RWPE2 (cell line): Measurements from ENCODE around the gene GIT2.
A peak's percentile ranks its signal among the peaks of the same experiment; 100 is the strongest.

ENCODE experiments used
- ATAC-seq: fragments of 200-7000 bp; cut with Tn5 transposase; 3 replicates; pipeline ENCODE4 v1.9.1; 2021; ENCODE audit warnings: low read depth
- DNase-seq: peaks from one replicate; pipeline ENCODE4 v3.0.0-alpha.2; 2020; ENCODE audit warnings: low spot score
- H3K27ac ChIP-seq: fragments of 450-650 bp; 2 replicates; pipeline ENCODE4 v1.5.1; 2017; ENCODE audit warnings: mild to moderate bottlenecking; ENCODE audit not compliant: poor library complexity, severe bottlenecking
- H3K27me3 ChIP-seq: fragments of 250-450 bp; sonication (Bioruptor Pico); 2 replicates; pipeline ENCODE4 v1.5.1; 2021; ENCODE audit warnings: mild to moderate bottlenecking, moderate library complexity; ENCODE audit not compliant: insufficient read depth, poor library complexity, severe bottlenecking
- H3K36me3 ChIP-seq: fragments of 250-450 bp; sonication (Bioruptor Pico); 2 replicates; pipeline ENCODE4 v1.5.1; 2020; ENCODE audit warnings: low read depth, mild to moderate bottlenecking, moderate library complexity
- H3K4me1 ChIP-seq: fragments of 250-450 bp; sonication (Bioruptor Pico); 2 replicates; pipeline ENCODE4 v1.5.1; 2021; ENCODE audit warnings: mild to moderate bottlenecking, moderate library complexity; ENCODE audit not compliant: insufficient read depth, poor library complexity, severe bottlenecking
- H3K4me3 ChIP-seq: fragments of 250-450 bp; sonication (Bioruptor Pico); 2 replicates; pipeline ENCODE4 v1.5.1; 2021; ENCODE audit warnings: mild to moderate bottlenecking, moderate library complexity; ENCODE audit not compliant: severe bottlenecking
- H3K9me3 ChIP-seq: fragments of 250-450 bp; sonication (Bioruptor Pico); 2 replicates; pipeline ENCODE4 v1.5.1; 2021; ENCODE audit warnings: mild to moderate bottlenecking, moderate library complexity; ENCODE audit not compliant: severe bottlenecking
- TF ChIP-seq, protein P1 (sequence below): fragments of 450-650 bp; IDR thresholded peaks from one replicate; pipeline ENCODE4 v1.5.1; 2017; ENCODE audit warnings: mild to moderate bottlenecking, moderate library complexity; ENCODE audit not compliant: poor library complexity, severe bottlenecking

Gene GIT2

DNA sequence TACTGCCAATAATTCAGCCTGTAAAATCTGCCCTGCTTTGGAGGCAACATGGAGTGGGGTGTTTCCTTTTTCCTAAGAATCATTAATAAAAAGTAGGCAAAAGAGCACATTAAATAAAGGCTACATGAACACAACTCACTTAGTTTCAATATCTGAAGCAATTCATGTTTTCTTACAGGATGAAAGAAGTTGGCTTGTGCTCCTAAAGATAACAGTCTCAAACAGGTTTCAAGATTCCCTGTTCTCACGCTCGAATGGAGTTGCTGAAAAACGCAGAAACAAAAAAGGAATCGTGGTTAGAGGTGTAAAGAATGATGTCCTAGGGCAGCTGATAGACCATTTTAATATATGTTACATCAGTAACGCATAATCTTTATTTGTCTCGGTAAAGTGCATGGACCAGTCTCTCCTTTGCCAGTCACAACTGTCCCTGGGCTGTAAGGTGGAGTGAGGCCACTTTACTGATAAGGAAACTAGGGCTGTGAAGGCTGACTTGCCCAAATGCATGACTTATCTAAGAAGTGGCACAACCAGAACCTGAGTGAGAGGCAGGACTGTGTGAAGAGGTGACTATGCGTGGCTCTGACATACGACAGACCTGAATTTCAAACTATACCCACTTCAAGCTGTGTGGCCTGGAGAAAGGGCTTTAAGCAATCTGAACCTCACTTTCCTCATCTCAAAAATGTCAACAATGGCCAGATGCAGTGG lies 12.6 kb downstream of the GIT2 start:
- H3K4me1 ChIP-seq, result no peaks in the 10 kb centered on the region
- TF ChIP-seq, protein P1, sequence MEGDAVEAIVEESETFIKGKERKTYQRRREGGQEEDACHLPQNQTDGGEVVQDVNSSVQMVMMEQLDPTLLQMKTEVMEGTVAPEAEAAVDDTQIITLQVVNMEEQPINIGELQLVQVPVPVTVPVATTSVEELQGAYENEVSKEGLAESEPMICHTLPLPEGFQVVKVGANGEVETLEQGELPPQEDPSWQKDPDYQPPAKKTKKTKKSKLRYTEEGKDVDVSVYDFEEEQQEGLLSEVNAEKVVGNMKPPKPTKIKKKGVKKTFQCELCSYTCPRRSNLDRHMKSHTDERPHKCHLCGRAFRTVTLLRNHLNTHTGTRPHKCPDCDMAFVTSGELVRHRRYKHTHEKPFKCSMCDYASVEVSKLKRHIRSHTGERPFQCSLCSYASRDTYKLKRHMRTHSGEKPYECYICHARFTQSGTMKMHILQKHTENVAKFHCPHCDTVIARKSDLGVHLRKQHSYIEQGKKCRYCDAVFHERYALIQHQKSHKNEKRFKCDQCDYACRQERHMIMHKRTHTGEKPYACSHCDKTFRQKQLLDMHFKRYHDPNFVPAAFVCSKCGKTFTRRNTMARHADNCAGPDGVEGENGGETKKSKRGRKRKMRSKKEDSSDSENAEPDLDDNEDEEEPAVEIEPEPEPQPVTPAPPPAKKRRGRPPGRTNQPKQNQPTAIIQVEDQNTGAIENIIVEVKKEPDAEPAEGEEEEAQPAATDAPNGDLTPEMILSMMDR, result no peak
- DNase-seq, result no peak
- no peaks in the 10 kb centered on the region for H3K27me3 ChIP-seq
- ATAC-seq, result no peak
- H3K4me3 ChIP-seq, result no peak overlapping the region
- no peaks in the 10 kb centered on the region for H3K9me3 ChIP-seq
- peaks cover 88% of the 10 kb centered on the region for H3K36me3 ChIP-seq
- no peak overlapping the region for H3K27ac ChIP-seq

DNA sequence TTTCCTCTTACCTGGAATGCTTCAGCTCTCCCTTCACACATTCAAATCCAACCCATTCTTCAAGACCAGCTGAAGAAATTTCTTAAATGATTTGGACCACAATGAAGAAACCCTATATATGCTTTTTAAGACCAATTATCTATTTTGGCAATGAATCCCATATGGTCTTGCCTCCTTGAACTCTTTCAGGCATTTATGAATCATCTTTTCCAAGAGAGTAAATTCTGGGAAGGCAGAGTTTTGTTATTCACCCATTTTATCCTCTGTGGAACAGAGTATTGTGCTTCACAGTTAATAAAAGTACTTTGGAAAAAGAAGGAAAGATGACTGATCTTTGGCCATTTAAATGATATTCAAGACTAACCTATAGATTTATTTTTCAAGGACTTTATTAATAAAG lies 14.0 kb downstream of the GIT2 start:
- ATAC-seq, result no peak

DNA sequence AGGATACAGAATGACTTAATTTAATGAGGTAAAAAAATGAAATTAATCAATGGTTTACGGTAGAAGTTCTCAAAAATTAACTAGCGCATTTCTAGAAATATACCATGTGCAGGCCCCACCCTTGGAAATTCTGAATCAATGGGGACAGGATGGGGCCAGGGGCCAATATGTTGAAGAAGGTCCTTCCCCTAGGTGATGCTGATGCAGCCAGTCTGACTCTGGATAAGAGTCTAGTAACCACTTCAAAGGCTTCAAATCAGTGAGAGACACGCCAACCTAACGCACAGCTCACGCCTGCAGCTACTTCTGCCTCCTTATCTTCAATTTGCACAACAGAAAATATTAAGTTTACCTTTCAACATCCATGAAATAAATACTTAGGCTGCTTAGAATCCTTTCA lies 14.9 kb downstream of the GIT2 start:
- ATAC-seq (no peak), DNase-seq (no peak)
- no peaks in the 10 kb centered on the region for H3K4me1 ChIP-seq
- peaks cover 88% of the 10 kb centered on the region for H3K36me3 ChIP-seq
- TF ChIP-seq, protein P1, result no peak
- H3K27ac ChIP-seq, result no peak overlapping the region
- no peaks in the 10 kb centered on the region for H3K27me3 ChIP-seq
- H3K9me3 ChIP-seq, result no peaks in the 10 kb centered on the region
- no peak overlapping the region for H3K4me3 ChIP-seq

More for the DNA sequence above, 14.0 kb downstream of the GIT2 start:
- Histone ChIP-seq H3K4me1 (no peaks in the 10 kb centered on the region), H3K9me3 (no peaks in the 10 kb centered on the region), H3K27me3 (no peaks in the 10 kb centered on the region), H3K36me3 (peaks cover 89% of the 10 kb centered on the region), H3K27ac (no peak overlapping the region), H3K4me3 (no peak overlapping the region)
- DNase-seq, result no peak
- TF ChIP-seq, protein P1, result no peak

DNA sequence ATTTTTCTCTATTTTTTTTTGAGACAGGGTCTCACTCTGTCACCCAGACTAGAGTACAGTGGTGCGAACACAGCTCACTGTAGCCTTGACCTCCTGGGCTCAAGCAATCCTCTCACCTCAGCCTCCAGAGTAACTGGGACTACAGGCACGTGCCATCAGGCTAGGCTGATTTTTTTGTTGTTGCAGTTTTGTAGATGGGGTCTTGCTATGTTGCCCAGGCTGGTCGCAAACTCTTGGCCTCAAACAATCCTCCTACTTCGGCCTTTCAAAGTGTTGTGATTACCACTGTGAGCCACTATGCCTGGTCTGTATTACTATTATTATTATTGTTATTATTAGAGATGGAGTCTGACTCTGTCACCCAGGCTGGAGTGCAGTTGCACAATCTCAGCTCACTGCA lies 23.3 kb downstream of the GIT2 start:
- TF ChIP-seq, protein P1, result no peak
- peaks cover 59% of the 10 kb centered on the region for H3K36me3 ChIP-seq
- ATAC-seq (no peak), DNase-seq (no peak)
- H3K9me3 ChIP-seq, result no peaks in the 10 kb centered on the region
- no peaks in the 10 kb centered on the region for H3K27me3 ChIP-seq
- no peak overlapping the region for H3K4me3 ChIP-seq
- no peaks in the 10 kb centered on the region for H3K4me1 ChIP-seq
- no peak overlapping the region for H3K27ac ChIP-seq

DNA sequence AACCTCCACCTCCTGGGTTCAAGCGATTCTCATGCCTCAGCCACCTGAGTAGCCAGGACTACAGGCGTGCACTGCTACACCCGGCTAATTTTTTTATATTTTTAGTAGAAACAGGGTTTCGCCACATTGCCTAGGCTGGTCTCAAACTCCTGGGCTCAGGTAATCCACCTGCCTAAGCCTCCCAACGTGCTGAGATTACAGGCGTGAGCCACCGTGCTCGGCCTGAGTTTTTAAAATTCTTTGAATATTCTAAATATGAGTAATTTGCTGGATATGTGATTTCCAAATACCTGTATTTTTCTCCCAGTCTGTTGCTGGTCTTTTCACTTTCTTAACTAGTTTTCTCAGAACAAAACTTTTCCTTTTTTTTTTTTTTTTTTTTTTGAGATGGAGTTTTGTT lies 27.4 kb downstream of the GIT2 start:
- DNase-seq, result no peak
- peak; percentile 42; the same call in 1 of the 3 replicates for ATAC-seq

More for the DNA sequence above, 27.4 kb downstream of the GIT2 start:
- Histone ChIP-seq H3K9me3 (no peaks in the 10 kb centered on the region), H3K27me3 (no peaks in the 10 kb centered on the region), H3K27ac (no peak overlapping the region), H3K4me3 (no peak overlapping the region), H3K4me1 (no peaks in the 10 kb centered on the region), H3K36me3 (peaks cover 53% of the 10 kb centered on the region)
- TF ChIP-seq, protein P1, result no peak
